CD4-positive, alpha-beta memory T cell (primary cell): ENCODE measurements around the gene CIT. TPM values are rescaled to one million over a fixed set of nuclear protein-coding genes. Genes with fewer than 3 reads are reported as not detected.

Experiments
- CTCF ChIA-PET: fragments of 350-600 bp; sonication (Branson Sonifier 250); formaldehyde crosslinking; loops from one replicate; lab custom pipeline; 2021; ENCODE audit warnings: inconsistent platforms; ENCODE audit not compliant: partially characterized antibody; lab: Charles Lee
- POLR2A ChIA-PET: fragments of 350-600 bp; sonication (Branson Sonifier 250); formaldehyde crosslinking; loops from one replicate; lab custom pipeline; 2021; ENCODE audit not compliant: partially characterized antibody; lab: Charles Lee
- DNase-seq, 5 donors: peaks; one replicate each; pipeline versions ENCODE4 v3.0.0 to v3.0.0-alpha.2; 2020 to 2022; ENCODE audit warnings: mixed read lengths in 1 of 5
- H3K27ac ChIP-seq: one replicate; pipeline ENCODE4 v1.7.0; 2013; ENCODE audit warnings: low read depth, low read length
- H3K27me3 ChIP-seq: 2 replicates; pipeline ENCODE4 v1.7.0; 2013; ENCODE audit warnings: mild to moderate bottlenecking, low read length, moderate library complexity; ENCODE audit not compliant: insufficient read depth
- H3K36me3 ChIP-seq: 2 replicates; pipeline ENCODE4 v1.7.0; 2013; ENCODE audit warnings: mild to moderate bottlenecking, low read length, moderate library complexity; ENCODE audit not compliant: insufficient read depth
- H3K4me1 ChIP-seq: 2 replicates; pipeline ENCODE4 v1.7.0; 2013; ENCODE audit warnings: mild to moderate bottlenecking, low read length, moderate library complexity; ENCODE audit not compliant: insufficient read depth
- H3K4me3 ChIP-seq, 2 donors: one replicate each; pipeline ENCODE4 v1.7.0; 2013; ENCODE audit warnings: low read length in 2 of 2, mild to moderate bottlenecking in 1 of 2
- H3K9me3 ChIP-seq, 2 donors: one replicate each; pipeline ENCODE4 v1.7.0; 2013; ENCODE audit warnings: low read length in 2 of 2, control low read depth in 1 of 2; ENCODE audit not compliant: control insufficient read depth in 1 of 2
- H3K27ac Mint-ChIP-seq, 7 donors: one replicate each; pipeline ENCODE4 v1.8.0; 2020 to 2021; ENCODE audit warnings: mixed read lengths in 7 of 7, mild to moderate bottlenecking in 6 of 7, inconsistent platforms in 3 of 7, moderate library complexity in 3 of 7
- H3K27me3 Mint-ChIP-seq, 2 donors: one replicate each; pipeline ENCODE4 v1.8.0; 2020 to 2021; ENCODE audit warnings: mixed read lengths in 2 of 2
- H3K36me3 Mint-ChIP-seq, 2 donors: one replicate each; pipeline ENCODE4 v1.8.0; 2020 to 2021; ENCODE audit warnings: mixed read lengths in 2 of 2, inconsistent platforms in 1 of 2, mild to moderate bottlenecking in 1 of 2
- H3K4me1 Mint-ChIP-seq, 4 donors: one replicate each; pipeline ENCODE4 v1.8.0; 2020 to 2021; ENCODE audit warnings: mixed read lengths in 4 of 4, mild to moderate bottlenecking in 1 of 4
- H3K4me3 Mint-ChIP-seq, 8 donors: one replicate each; pipeline ENCODE4 v1.8.0; 2020 to 2021; ENCODE audit warnings: mixed read lengths in 8 of 8, mild to moderate bottlenecking in 7 of 8, moderate library complexity in 6 of 8, inconsistent platforms in 3 of 8
- H3K9me3 Mint-ChIP-seq, 8 donors: one replicate each; pipeline ENCODE4 v1.8.0; 2020 to 2021; ENCODE audit warnings: mixed read lengths in 8 of 8, mild to moderate bottlenecking in 5 of 8, inconsistent platforms in 3 of 8, moderate library complexity in 1 of 8
- intact Hi-C: fragments of 100-400 bp; cut with micrococcal nuclease; formaldehyde crosslinking; loops from one replicate; pipeline ENCODE4 v1.15.1; 2023
- polyA plus RNA-seq, 2 donors: library from polyadenylated mRNA; unstranded; fragments of 300-500 nt; fragmentation: Illumina TruSeq; gene quantifications; one replicate each; pipeline ENCODE4 v1.2.3, GENCODE V29; 2021
- total RNA-seq, 2 experiments: library from RNA; stranded (reverse); gene quantifications; one replicate each; pipeline ENCODE4 v1.2.3, GENCODE V29; 2021

The CIT gene
- total and polyA plus RNA-seq, 4 experiments from 2014 or later: 1.0 to 3.5 (median 1.6) TPM; not detected in 1

GRCh38 chr12:119826661-119827445, 50.3 kb downstream of the CIT start:
- ChIA-PET POLR2A (no interaction called here), CTCF (no interaction called here)
- H3K27ac Mint-ChIP-seq: peak overlapping the region in 1 of 7 donors; percentile 68
- Histone ChIP-seq H3K9me3 (no peaks in the 10 kb centered on the region), H3K36me3 (no peaks in the 10 kb centered on the region), H3K27ac (no peak overlapping the region), H3K27me3 (no peaks in the 10 kb centered on the region), H3K4me3 (no peak overlapping the region), H3K4me1 (no peaks in the 10 kb centered on the region)
- no peak for DNase-seq
- intact Hi-C loops: no loop called here
- H3K9me3 Mint-ChIP-seq: peaks cover 0 to 4% (median 0%) of the 10 kb centered on the region in 8 donors
- H3K27me3 Mint-ChIP-seq: no peaks in the 10 kb centered on the region
- peaks cover 0 to 3% (median under 1%) of the 10 kb centered on the region in 4 donors for H3K4me1 Mint-ChIP-seq
- H3K4me3 Mint-ChIP-seq: no peak overlapping the region
- H3K36me3 Mint-ChIP-seq: peaks cover 0 to 7% of the 10 kb centered on the region in 2 donors

GRCh38 chr12:119825262-119825661, 51.9 kb downstream of the CIT start:
- intact Hi-C loops: no loop called here
- Mint-ChIP-seq H3K36me3 (peaks cover 0 to 7% of the 10 kb centered on the region in 2 donors), H3K4me1 (peaks cover 0 to 3% (median under 1%) of the 10 kb centered on the region in 4 donors), H3K9me3 (peaks cover 0 to 4% (median 0%) of the 10 kb centered on the region in 8 donors), H3K27me3 (no peaks in the 10 kb centered on the region), H3K4me3 (no peak overlapping the region), H3K27ac (no peak overlapping the region)
- ChIA-PET POLR2A (no interaction called here), CTCF (no interaction called here)
- Histone ChIP-seq H3K27ac (no peak overlapping the region), H3K36me3 (no peaks in the 10 kb centered on the region), H3K27me3 (no peaks in the 10 kb centered on the region), H3K4me1 (no peaks in the 10 kb centered on the region), H3K9me3 (no peaks in the 10 kb centered on the region), H3K4me3 (no peak overlapping the region)
- no peak for DNase-seq

GRCh38 chr12:119822046-119822445, 55.1 kb downstream of the CIT start:
- ChIA-PET POLR2A (no interaction called here), CTCF (no interaction called here)
- Mint-ChIP-seq H3K9me3 (no peaks in the 10 kb centered on the region), H3K4me3 (no peak overlapping the region), H3K4me1 (no peaks in the 10 kb centered on the region), H3K36me3 (no peaks in the 10 kb centered on the region), H3K27ac (no peak overlapping the region), H3K27me3 (no peaks in the 10 kb centered on the region)
- no peak for DNase-seq
- Histone ChIP-seq H3K4me1 (no peaks in the 10 kb centered on the region), H3K9me3 (no peaks in the 10 kb centered on the region), H3K4me3 (no peak overlapping the region), H3K36me3 (no peaks in the 10 kb centered on the region), H3K27ac (no peak overlapping the region), H3K27me3 (no peaks in the 10 kb centered on the region)
- intact Hi-C loops: no loop called here

GRCh38 chr12:119819322-119819721, 57.8 kb downstream of the CIT start:
- no peaks in the 10 kb centered on the region for H3K9me3 ChIP-seq
- Mint-ChIP-seq H3K4me1 (no peaks in the 10 kb centered on the region), H3K27ac (no peak overlapping the region), H3K9me3 (no peaks in the 10 kb centered on the region), H3K27me3 (no peaks in the 10 kb centered on the region), H3K4me3 (no peak overlapping the region), H3K36me3 (no peaks in the 10 kb centered on the region)
- CTCF ChIA-PET: no interaction called here
- intact Hi-C loops: no loop called here
- no peak for DNase-seq
- H3K4me1 ChIP-seq: no peaks in the 10 kb centered on the region
- no peak overlapping the region for H3K4me3 ChIP-seq
- H3K36me3 ChIP-seq: no peaks in the 10 kb centered on the region
- POLR2A ChIA-PET: no interaction called here
- H3K27me3 ChIP-seq: no peaks in the 10 kb centered on the region
- no peak overlapping the region for H3K27ac ChIP-seq

GRCh38 chr12:119817546-119818343, 59.4 kb downstream of the CIT start:
- Histone ChIP-seq H3K27me3 (no peaks in the 10 kb centered on the region), H3K27ac (no peak overlapping the region), H3K36me3 (no peaks in the 10 kb centered on the region), H3K4me3 (no peak overlapping the region), H3K9me3 (no peaks in the 10 kb centered on the region), H3K4me1 (no peaks in the 10 kb centered on the region)
- H3K4me3 Mint-ChIP-seq: no peak overlapping the region
- no peak overlapping the region for H3K27ac Mint-ChIP-seq
- ChIA-PET POLR2A (no interaction called here), CTCF (no interaction called here)
- peaks cover 0 to 2% (median 0%) of the 10 kb centered on the region in 8 donors for H3K9me3 Mint-ChIP-seq
- no peak for DNase-seq
- H3K4me1 Mint-ChIP-seq: no peaks in the 10 kb centered on the region
- no peaks in the 10 kb centered on the region for H3K36me3 Mint-ChIP-seq
- intact Hi-C loops: no loop called here
- no peaks in the 10 kb centered on the region for H3K27me3 Mint-ChIP-seq

GRCh38 chr12:119809023-119809422, 68.1 kb downstream of the CIT start:
- Histone ChIP-seq H3K4me3 (no peak overlapping the region), H3K9me3 (no peaks in the 10 kb centered on the region), H3K27me3 (no peaks in the 10 kb centered on the region), H3K4me1 (no peaks in the 10 kb centered on the region), H3K36me3 (no peaks in the 10 kb centered on the region), H3K27ac (no peak overlapping the region)
- peaks cover 0 to 8% (median 5%) of the 10 kb centered on the region in 8 donors for H3K9me3 Mint-ChIP-seq
- peak overlapping the region in 4 of 8 donors; percentile 19 to 40 (median 30) for H3K4me3 Mint-ChIP-seq
- intact Hi-C loops: no loop called here
- H3K36me3 Mint-ChIP-seq: peaks cover 0 to 4% of the 10 kb centered on the region in 2 donors
- no peaks in the 10 kb centered on the region for H3K27me3 Mint-ChIP-seq
- no peak for DNase-seq
- peak overlapping the region in 1 of 7 donors; percentile 60 for H3K27ac Mint-ChIP-seq
- POLR2A ChIA-PET: interaction anchor here (0.6 kb wide), 1 partner anchor 222 kb away, joined by 3 read pairs; no protein-coding TSS in a partner anchor
- CTCF ChIA-PET: no interaction called here
- peaks cover 6 to 10% (median 8%) of the 10 kb centered on the region in 4 donors for H3K4me1 Mint-ChIP-seq

- no peak overlapping the region for H3K4me3 Mint-ChIP-seq
These were observed 68.7 kb downstream of the CIT start for GRCh38 chr12:119808441-119808840.

More at GRCh38 chr12:119808441-119808840, 68.7 kb downstream of the CIT start:
- POLR2A ChIA-PET: interaction anchor here (0.6 kb wide), 1 partner anchor 223 kb away, joined by 3 read pairs; no protein-coding TSS in a partner anchor
- Histone ChIP-seq H3K4me3 (no peak overlapping the region), H3K9me3 (no peaks in the 10 kb centered on the region), H3K36me3 (no peaks in the 10 kb centered on the region), H3K27me3 (no peaks in the 10 kb centered on the region), H3K27ac (no peak overlapping the region), H3K4me1 (no peaks in the 10 kb centered on the region)
- Mint-ChIP-seq H3K27ac (no peak overlapping the region), H3K27me3 (no peaks in the 10 kb centered on the region), H3K9me3 (peaks cover 0 to 8% (median 5%) of the 10 kb centered on the region in 8 donors), H3K36me3 (peaks cover 0 to 4% of the 10 kb centered on the region in 2 donors), H3K4me1 (peaks cover 6 to 10% (median 8%) of the 10 kb centered on the region in 4 donors)
- intact Hi-C loops: no loop called here
- no peak for DNase-seq
- CTCF ChIA-PET: no interaction called here
